Trophoblast cell (in vitro differentiated cells and primary cell): ENCODE data around the gene SCFD2.

ENCODE experiments used
- DNase-seq, 2 donors: peaks; one replicate each; pipeline ENCODE4 v3.0.0-alpha.2; 2016
- H2AFZ ChIP-seq: 2 replicates; pipeline ENCODE4 v1.6.1; 2013; ENCODE audit warnings: low read length, moderate library complexity, mild to moderate bottlenecking; ENCODE audit not compliant: insufficient read depth, poor library complexity
- H2AK5ac ChIP-seq: 2 replicates; pipeline ENCODE4 v1.6.1; 2013; ENCODE audit warnings: mild to moderate bottlenecking, low read length
- H2BK120ac ChIP-seq: 2 replicates; pipeline ENCODE4 v1.6.1; 2013; ENCODE audit warnings: low read length, mild to moderate bottlenecking, moderate library complexity; ENCODE audit not compliant: insufficient read depth, poor library complexity
- H2BK12ac ChIP-seq: 2 replicates; pipeline ENCODE4 v1.6.1; 2013; ENCODE audit warnings: mild to moderate bottlenecking, low read length, moderate library complexity
- H2BK5ac ChIP-seq: 2 replicates; pipeline ENCODE4 v1.6.1; 2013; ENCODE audit warnings: low read length, low read depth, moderate library complexity, mild to moderate bottlenecking; ENCODE audit not compliant: poor library complexity
- H3K14ac ChIP-seq: 2 replicates; pipeline ENCODE4 v1.6.1; 2013; ENCODE audit warnings: mild to moderate bottlenecking, low read length
- H3K18ac ChIP-seq: 2 replicates; pipeline ENCODE4 v1.6.1; 2013; ENCODE audit warnings: mild to moderate bottlenecking, low read length
- H3K23ac ChIP-seq: 2 replicates; pipeline ENCODE4 v1.6.1; 2013; ENCODE audit warnings: low read length
- H3K27ac ChIP-seq: 2 replicates; pipeline ENCODE4 v1.5.1; 2013; ENCODE audit warnings: low read depth, mild to moderate bottlenecking, inconsistent platforms, low read length, moderate library complexity
- H3K27me3 ChIP-seq: 2 replicates; pipeline ENCODE4 v1.6.1; 2013; ENCODE audit warnings: inconsistent platforms, mild to moderate bottlenecking, low read length, moderate library complexity; ENCODE audit not compliant: insufficient read depth
- H3K36me3 ChIP-seq, 2 experiments: 1 replicate in 1 of 2; 2 replicates in 1 of 2; pipeline ENCODE4 v1.6.1; 2013; ENCODE audit warnings: low read length in 2 of 2, mild to moderate bottlenecking in 2 of 2, moderate library complexity in 1 of 2; ENCODE audit not compliant: insufficient read depth in 2 of 2, control insufficient read depth in 1 of 2
- H3K4ac ChIP-seq: 2 replicates; pipeline ENCODE4 v1.6.1; 2013; ENCODE audit warnings: low read depth, mild to moderate bottlenecking, low read length, moderate library complexity
- H3K4me1 ChIP-seq, 2 experiments: 1 replicate in 1 of 2; 2 replicates in 1 of 2; pipeline ENCODE4 v1.6.1; 2013; ENCODE audit warnings: low read length in 2 of 2, mild to moderate bottlenecking in 2 of 2, moderate library complexity in 1 of 2; ENCODE audit not compliant: insufficient read depth in 2 of 2, control insufficient read depth in 1 of 2
- H3K4me2 ChIP-seq: 2 replicates; pipeline ENCODE4 v1.6.1; 2013; ENCODE audit warnings: inconsistent platforms, mild to moderate bottlenecking, low read length, moderate library complexity
- H3K4me3 ChIP-seq: 2 replicates; pipeline ENCODE4 v1.5.1; 2013; ENCODE audit warnings: mild to moderate bottlenecking, low read depth, low read length, inconsistent platforms
- H3K79me1 ChIP-seq: one replicate; pipeline ENCODE4 v1.6.1; 2013; ENCODE audit warnings: low read length
- H3K79me2 ChIP-seq: 2 replicates; pipeline ENCODE4 v1.6.1; 2013; ENCODE audit warnings: low read length, mild to moderate bottlenecking; ENCODE audit not compliant: control insufficient read depth, insufficient read depth, poor library complexity
- H3K9ac ChIP-seq: 2 replicates; pipeline ENCODE4 v1.6.1; 2013; ENCODE audit warnings: mild to moderate bottlenecking, low read length
- H3K9me3 ChIP-seq: 2 replicates; pipeline ENCODE4 v1.6.1; 2013; ENCODE audit warnings: low read depth, mild to moderate bottlenecking, control low read depth, inconsistent platforms, low read length; ENCODE audit not compliant: insufficient read depth
- H4K12ac ChIP-seq: 2 replicates; pipeline ENCODE4 v1.6.1; 2013; ENCODE audit warnings: low read depth, mild to moderate bottlenecking, low read length, moderate library complexity
- H4K8ac ChIP-seq: 2 replicates; pipeline ENCODE4 v1.6.1; 2013; ENCODE audit warnings: low read depth, mild to moderate bottlenecking, low read length, moderate library complexity
- H4K91ac ChIP-seq: one replicate; pipeline ENCODE4 v1.6.1; 2013; ENCODE audit warnings: low read depth, mild to moderate bottlenecking, low read length, moderate library complexity
- WGBS: extraction: QIAGEN DNeasy Blood & Tissue Kit; methylation state at CpG from one replicate; pipeline ENCODE4 v1.1.7; 2013; ENCODE audit warnings: missing lambda C conversion rate; ENCODE audit not compliant: insufficient read length, insufficient coverage; ENCODE audit errors: extremely low coverage; 5-methylcytosine and 5-hydroxymethylcytosine counted together

SCFD2 gene

GRCh38 chr4:53161787-53162433 is 204.0 kb downstream of the SCFD2 start:
- no peak overlapping the region for H2BK5ac ChIP-seq
- H3K23ac ChIP-seq = no peak overlapping the region
- no peak overlapping the region for H2BK120ac ChIP-seq
- no peak overlapping the region for H3K27ac ChIP-seq
- no peak overlapping the region for H3K4me2 ChIP-seq
- H2AK5ac ChIP-seq = no peak overlapping the region
- no CpG with 5 or more reads among the region's 1 CpG for WGBS
- H3K79me1 ChIP-seq = no peaks in the 10 kb centered on the region
- no peaks in the 10 kb centered on the region for H3K27me3 ChIP-seq
- H3K4me3 ChIP-seq = no peak overlapping the region
- H3K9ac ChIP-seq = no peak overlapping the region
- H3K14ac ChIP-seq = no peak overlapping the region
- no peak overlapping the region for H4K8ac ChIP-seq
- peaks cover 0 to 8% of the 10 kb centered on the region in 2 experiments for H3K4me1 ChIP-seq
- H2AFZ ChIP-seq = no peak overlapping the region
- no peak for DNase-seq
- no peak overlapping the region for H3K4ac ChIP-seq
- no peaks in the 10 kb centered on the region for H3K79me2 ChIP-seq
- H3K9me3 ChIP-seq = no peaks in the 10 kb centered on the region
- H4K91ac ChIP-seq = no peak overlapping the region
- H3K36me3 ChIP-seq = no peaks in the 10 kb centered on the region
- H4K12ac ChIP-seq = no peak overlapping the region
- no peak overlapping the region for H3K18ac ChIP-seq
- H2BK12ac ChIP-seq = no peak overlapping the region

GRCh38 chr4:53161051-53161786 is 204.6 kb downstream of the SCFD2 start:
- H3K36me3 ChIP-seq = no peaks in the 10 kb centered on the region
- H4K91ac ChIP-seq = no peak overlapping the region
- no peak overlapping the region for H2BK5ac ChIP-seq
- no peak overlapping the region for H2AK5ac ChIP-seq
- H3K79me2 ChIP-seq = no peaks in the 10 kb centered on the region
- WGBS = no CpG with 5 or more reads among the region's 5 CpGs
- no peaks in the 10 kb centered on the region for H3K27me3 ChIP-seq
- no peak overlapping the region for H3K4ac ChIP-seq
- no peak for DNase-seq
- no peak overlapping the region for H3K4me2 ChIP-seq
- no peak overlapping the region for H3K23ac ChIP-seq
- H3K14ac ChIP-seq = no peak overlapping the region
- no peak overlapping the region for H4K8ac ChIP-seq
- no peak overlapping the region for H3K4me3 ChIP-seq
- no peaks in the 10 kb centered on the region for H3K9me3 ChIP-seq
- no peak overlapping the region for H2AFZ ChIP-seq
- no peak overlapping the region for H2BK12ac ChIP-seq
- H3K18ac ChIP-seq = no peak overlapping the region
- H3K27ac ChIP-seq = no peak overlapping the region
- no peak overlapping the region for H4K12ac ChIP-seq
- peaks cover 0 to 8% of the 10 kb centered on the region in 2 experiments for H3K4me1 ChIP-seq
- no peak overlapping the region for H3K9ac ChIP-seq
- H2BK120ac ChIP-seq = no peak overlapping the region
- H3K79me1 ChIP-seq = no peaks in the 10 kb centered on the region

GRCh38 chr4:53156896-53157295 is 209.0 kb downstream of the SCFD2 start:
- Histone ChIP-seq H3K4me3 (no peak overlapping the region), H3K9me3 (no peaks in the 10 kb centered on the region), H2AFZ (no peak overlapping the region), H3K18ac (no peak overlapping the region), H3K4me1 (no peaks in the 10 kb centered on the region), H3K79me1 (no peaks in the 10 kb centered on the region), H4K91ac (no peak overlapping the region), H2BK5ac (no peak overlapping the region), H2AK5ac (no peak overlapping the region), H2BK12ac (no peak overlapping the region), H3K79me2 (no peaks in the 10 kb centered on the region), H3K4me2 (no peak overlapping the region), H3K14ac (no peak overlapping the region), H4K12ac (no peak overlapping the region), H3K4ac (no peak overlapping the region), H4K8ac (no peak overlapping the region), H3K9ac (no peak overlapping the region), H3K23ac (no peak overlapping the region), H3K27ac (no peak overlapping the region), H3K27me3 (no peaks in the 10 kb centered on the region), H3K36me3 (no peaks in the 10 kb centered on the region), H2BK120ac (no peak overlapping the region)
- no CpG with 5 or more reads among the region's 3 CpGs for WGBS
- DNase-seq = no peak

- DNase-seq = no peak
- Histone ChIP-seq H4K8ac (no peak overlapping the region), H3K9me3 (no peaks in the 10 kb centered on the region), H2BK12ac (no peak overlapping the region), H3K36me3 (no peaks in the 10 kb centered on the region), H2AK5ac (no peak overlapping the region), H2BK5ac (no peak overlapping the region), H3K4me2 (no peak overlapping the region), H3K9ac (no peak overlapping the region), H4K91ac (no peak overlapping the region), H3K27me3 (no peaks in the 10 kb centered on the region), H3K18ac (no peak overlapping the region), H3K27ac (no peak overlapping the region), H3K14ac (no peak overlapping the region), H3K79me1 (no peaks in the 10 kb centered on the region), H3K4me1 (no peaks in the 10 kb centered on the region), H2AFZ (no peak overlapping the region), H4K12ac (no peak overlapping the region), H3K79me2 (no peaks in the 10 kb centered on the region), H3K4ac (no peak overlapping the region), H2BK120ac (no peak overlapping the region), H3K4me3 (no peak overlapping the region), H3K23ac (no peak overlapping the region)
- WGBS = no CpG with 5 or more reads among the region's 2 CpGs
These were observed 213.4 kb downstream of the SCFD2 start for GRCh38 chr4:53152467-53152866.
